GM19239 (cell line): ENCODE measurements around the gene PCSK6.
"Not testable (repeated sequence)": the region's sequence is repeated elsewhere in the genome, so short reads cannot be mapped to it uniquely, and the experiment has no call there.

Experiments used
- DNase-seq: peaks from one replicate; pipeline ENCODE4 v3.0.0; 2011; ENCODE audit warnings: low spot score; ENCODE audit not compliant: insufficient read length
- FAIRE-seq: peaks from 2 replicates; lab custom pipeline; 2011; peaks lifted over from hg19 to GRCh38; lab: Jason Lieb, UNC

PCSK6 gene

DNA sequence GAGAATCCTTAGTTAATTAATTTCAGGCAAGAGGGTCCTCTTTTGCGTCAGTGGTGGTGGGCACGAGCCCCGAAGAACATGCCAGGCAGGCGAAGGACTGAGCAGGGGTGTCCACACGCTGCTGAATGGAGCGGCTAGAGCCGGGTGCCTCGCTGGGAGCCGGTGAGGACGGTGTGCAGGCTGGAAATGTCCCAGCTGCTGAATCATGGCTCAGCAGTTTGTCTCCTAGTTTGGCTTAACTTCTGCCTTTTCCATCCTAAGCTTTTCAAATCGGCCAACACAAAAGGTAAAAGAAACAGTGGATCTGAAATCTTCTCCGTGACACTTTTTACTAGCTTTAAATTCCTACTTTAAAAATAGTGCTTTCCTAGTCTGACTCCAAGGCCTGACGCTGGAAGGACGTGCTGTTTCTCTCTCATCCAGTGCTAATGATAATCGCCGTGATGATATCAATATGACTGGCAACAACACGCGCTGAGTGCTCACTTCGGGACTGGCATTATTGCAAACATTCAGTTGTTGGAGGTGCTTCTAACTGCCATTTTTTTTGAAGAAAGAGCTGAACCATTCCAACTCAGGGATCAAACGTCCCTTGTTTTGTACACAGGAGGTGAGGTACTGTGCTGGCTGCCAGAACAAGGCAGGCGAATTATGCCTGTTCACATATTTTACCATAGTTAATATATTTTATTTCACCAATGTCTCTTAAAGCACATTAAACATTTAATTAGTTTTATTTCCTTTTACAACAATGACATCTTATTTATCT lies 19.8 kb downstream of the PCSK6 start:
- FAIRE-seq (no peak), DNase-seq (no peak)

DNA sequence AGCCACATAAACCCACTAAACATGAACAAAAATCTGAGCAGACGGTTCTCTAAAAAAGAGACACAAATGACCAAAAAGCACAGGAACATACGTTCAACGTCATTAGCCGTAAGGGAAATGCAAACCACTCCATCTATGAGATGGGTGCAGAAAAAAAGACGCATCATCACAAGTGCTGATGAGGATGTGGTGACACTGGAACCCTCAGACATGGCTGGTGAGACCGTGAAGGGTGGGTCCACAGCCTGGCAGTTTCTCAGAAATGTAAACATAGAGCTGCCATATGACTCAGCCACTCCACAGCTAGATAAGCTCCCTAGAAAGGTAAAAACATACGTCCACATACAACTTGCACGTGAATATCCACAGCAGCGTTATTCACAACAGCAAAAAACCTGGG lies 23.3 kb downstream of the PCSK6 start:
- FAIRE-seq (no peak), DNase-seq (no peak)

DNA sequence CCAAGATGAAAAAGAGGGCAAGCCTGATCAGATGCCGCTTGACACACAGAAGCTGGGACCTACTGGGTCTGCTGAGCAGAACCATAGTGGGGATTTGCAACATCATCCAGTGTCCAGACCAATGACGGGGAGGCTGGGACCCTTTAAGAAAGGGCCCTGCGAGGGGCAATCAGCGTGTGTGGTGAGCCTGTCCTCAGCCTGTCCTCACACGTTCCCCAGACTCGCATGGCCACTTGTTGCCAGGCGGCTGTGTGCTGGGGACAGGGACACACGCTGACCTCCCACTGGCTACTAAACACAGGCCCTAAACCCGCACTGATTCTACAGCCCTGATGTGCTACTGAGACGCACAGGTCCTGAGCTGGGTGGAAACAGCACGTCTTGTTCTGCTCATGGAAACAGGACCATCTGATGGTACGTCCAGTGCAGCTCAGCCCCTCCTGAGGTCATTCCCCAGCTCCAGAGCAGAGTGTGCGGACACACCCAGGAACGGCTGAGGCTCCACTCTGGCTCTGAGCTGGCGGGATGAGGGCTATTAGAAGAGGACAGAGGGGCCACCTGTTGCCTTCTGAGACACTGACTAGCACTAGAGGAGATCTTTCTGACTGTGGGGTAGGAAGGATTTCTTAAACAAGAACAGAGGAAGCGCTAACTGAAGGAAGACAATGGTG lies 24.4 kb downstream of the PCSK6 start:
- FAIRE-seq (no peak), DNase-seq (no peak)

DNA sequence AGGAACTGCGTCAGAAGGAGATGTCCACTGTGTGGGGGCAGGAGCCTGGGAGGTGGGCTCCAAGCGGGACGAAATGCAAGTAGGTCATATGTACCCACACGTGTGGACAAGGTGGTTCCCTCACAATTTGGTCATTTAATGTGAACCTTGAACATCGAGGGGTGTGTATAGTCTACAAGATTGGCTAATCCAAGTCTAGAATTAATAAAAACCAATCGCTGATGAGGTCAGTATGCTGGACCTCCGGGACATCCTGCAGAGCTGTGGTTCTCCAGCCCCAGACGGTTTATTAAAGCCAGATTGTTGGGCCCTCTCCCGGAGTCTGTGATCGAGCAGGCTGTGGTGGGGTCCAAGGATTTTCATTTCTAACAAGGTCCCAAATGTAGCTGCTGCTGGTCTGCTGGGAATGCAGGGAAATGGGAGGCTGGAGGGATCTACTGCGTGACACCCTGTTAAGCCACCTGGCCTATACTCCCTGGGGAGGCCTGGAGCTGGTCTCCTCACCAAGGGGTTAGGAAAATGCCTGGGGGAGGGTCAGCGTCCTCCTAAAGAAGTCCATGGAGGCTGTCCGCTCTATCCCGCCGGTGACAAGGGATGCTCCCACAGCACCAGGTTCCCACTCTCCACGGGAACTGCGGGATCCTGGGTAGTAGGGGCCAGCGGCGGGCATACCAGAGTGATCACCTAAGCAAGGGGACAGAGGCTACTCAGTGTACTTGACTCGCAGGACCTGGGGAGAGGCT lies 25.1 kb downstream of the PCSK6 start:
- DNase-seq (no peak), FAIRE-seq (no peak)

DNA sequence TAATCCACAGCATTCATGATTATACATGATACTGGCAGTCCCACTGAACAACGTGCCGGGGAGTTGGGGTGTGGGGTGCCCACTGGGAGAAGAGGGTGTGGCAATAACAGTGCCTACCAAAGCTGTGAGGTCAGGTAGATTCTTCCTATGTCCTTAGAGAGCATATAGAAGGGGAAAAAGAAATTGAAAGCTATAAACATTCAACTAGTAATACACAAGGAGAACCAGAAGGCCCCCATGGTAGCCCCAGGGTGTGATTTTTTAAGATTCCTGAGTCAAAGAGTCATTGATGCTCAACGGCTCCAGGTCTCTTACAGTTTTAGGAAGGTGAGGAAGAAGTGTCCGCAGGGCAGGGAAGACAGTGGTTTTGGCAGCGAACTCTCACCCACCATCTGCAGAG lies 25.8 kb downstream of the PCSK6 start:
- not testable (repeated sequence) for FAIRE-seq

DNA sequence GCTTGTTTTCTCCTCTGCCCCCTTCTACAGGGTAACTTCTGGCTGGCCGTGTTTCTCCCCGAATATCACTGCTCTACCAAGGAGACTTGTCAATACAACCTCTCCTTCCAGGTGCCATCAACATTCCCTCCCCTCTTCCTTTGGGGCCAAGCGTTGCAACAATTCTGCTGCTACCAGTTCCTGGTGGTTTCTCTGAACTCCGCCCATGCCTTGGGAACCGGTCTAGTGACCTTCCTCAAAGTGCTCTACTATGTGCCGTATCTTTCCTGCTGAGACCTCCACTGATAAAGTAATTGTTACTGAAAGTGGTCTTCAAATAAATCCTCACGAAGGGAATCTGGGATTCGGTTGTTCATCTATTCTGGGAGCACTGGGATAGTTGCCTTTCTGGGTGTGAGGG lies 26.2 kb downstream of the PCSK6 start:
- FAIRE-seq, result no peak
- DNase-seq, result no peak

More for the DNA sequence above, 25.8 kb downstream of the PCSK6 start:
- DNase-seq, result not testable (repeated sequence)

DNA sequence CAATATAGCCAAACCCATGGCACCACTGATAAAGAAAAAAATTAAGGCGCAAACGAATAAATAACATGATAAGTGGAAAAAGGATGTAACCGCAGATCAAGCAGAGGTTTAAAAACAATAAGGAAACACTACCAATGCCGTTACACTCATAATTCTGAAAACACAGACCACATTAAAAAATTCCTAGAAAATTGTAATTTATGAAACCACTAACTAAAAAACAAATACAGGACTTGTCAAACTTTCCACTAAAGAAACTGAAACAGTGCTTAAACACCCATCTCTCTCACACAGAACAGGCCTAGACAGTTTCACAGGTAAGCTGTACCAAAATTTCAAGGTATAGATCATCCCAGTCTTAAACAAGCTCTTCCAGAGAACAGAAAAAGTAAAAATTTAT lies 28.4 kb downstream of the PCSK6 start:
- FAIRE-seq (no peak), DNase-seq (no peak)

DNA sequence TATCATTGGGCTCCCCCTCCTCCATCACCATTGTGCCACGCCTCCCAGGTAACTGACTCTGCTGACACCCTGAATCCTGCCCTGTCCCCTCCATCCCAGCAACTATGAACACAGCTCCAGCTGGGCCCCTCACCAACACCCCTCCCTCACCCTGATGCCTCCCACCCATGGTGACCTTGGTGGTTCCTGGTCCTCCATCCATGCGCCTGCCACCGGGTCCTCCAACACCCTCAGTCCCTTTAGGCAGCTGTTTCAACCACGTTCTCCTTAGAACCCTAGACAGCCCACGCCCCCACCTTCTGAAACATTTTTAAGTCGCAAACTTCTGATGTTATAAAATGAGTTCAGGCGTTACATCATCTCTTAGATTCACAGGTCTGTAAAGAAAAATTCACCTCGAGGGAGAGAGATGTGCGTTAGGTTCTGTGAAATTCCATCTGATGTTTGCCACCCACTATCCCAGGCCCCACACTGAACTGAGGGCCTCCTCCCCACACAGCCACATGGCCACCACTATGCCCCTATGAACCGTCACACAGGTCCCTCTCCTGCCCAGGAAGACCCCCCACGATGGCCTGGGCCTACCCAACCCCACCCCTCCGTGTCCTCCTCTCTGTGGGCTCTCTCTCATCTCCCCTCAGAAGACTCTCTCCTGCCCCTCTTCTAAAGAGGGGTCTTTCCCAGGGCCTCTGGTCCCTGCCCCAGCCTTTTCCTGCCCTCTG lies 29.8 kb downstream of the PCSK6 start:
- FAIRE-seq, result no peak

DNA sequence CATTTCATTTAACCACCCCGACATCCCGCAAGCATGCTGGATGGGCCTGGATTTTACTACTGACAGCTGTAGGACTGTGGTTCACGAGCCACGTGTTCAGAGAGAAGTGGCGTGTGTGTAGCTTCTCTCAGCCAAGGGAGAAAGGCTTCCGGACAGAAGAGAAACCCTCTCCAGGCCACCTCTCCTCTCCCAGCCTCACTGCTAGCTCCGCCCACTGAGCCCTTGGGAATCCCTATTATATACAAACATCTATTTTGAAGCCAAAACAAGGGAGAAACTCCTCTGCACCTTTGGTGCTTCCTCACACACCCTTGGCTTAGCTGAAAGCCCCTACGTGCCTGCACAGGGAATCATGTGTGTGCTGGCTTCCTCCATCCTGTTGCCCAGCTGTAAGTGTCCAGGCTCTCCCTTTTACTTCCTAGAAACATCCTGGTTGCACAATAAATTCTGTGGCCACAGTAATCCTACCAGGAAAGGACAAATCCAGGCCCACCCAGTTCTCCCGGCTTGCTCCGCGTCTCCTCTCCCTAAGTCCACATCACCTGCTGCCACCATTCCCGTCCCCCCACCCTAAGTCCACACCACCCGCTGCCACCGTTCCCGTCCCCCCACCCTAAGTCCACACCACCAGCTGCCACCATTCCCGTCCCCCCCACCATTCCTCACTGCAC lies 30.5 kb downstream of the PCSK6 start:
- no peak for DNase-seq

More for the DNA sequence above, 29.8 kb downstream of the PCSK6 start:
- no peak for DNase-seq

DNA sequence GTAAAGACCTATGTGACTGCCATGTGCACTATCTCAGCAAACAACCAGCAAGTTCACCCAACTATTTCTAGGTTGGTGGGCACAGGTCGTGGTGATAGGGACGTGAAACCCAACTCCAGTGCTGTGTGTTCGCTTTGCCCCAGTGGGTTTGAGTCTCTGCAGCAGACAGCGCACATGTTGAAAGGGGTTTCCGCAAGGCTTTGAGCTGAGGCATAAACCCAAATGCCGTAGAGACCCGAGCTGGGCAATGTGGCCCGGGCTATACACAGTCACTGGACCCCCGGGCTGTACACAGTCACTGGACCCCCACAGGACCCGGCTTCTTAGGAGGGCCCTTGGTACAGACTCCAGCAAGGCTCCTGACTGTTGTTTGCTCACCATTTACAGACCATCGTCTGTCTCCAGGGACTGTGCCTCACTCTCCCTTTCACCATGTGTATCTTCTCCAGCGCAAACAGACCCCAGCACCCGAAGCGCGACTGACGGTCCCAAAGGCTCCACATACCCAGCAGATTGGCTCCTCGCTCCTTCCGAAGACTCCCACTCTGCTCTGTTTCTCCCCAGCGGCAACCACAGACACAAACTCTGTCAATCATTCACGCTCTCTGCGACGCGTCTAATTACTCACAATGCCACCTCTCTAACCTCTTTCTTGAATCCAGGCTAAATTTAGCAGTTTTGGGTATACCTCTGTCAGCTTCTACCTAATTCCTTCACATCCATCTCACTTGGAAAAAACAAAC lies 31.2 kb downstream of the PCSK6 start:
- no peak for FAIRE-seq

More for the DNA sequence above, 30.5 kb downstream of the PCSK6 start:
- no peak for FAIRE-seq

DNA sequence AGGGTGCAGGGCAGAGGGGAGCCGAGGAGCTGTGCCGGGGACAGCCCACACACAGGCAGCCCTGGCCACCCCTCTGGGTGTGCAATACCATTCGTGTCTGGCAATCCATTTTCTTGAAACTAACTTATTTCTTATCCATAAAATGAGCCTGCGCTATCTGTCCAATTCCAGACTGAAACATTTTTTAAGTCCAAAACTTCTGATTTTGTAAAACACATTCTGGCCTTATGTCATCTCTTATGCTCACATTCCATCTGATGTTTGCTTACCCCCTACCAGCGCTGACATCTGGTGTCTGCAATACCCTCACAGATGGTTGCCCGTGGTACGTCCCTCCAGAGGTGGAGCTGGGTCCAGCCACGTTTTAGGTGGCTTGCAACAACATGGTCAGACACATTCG lies 31.8 kb downstream of the PCSK6 start:
- DNase-seq, result no peak
- FAIRE-seq, result no peak

More for the DNA sequence above, 31.2 kb downstream of the PCSK6 start:
- no peak for DNase-seq

DNA sequence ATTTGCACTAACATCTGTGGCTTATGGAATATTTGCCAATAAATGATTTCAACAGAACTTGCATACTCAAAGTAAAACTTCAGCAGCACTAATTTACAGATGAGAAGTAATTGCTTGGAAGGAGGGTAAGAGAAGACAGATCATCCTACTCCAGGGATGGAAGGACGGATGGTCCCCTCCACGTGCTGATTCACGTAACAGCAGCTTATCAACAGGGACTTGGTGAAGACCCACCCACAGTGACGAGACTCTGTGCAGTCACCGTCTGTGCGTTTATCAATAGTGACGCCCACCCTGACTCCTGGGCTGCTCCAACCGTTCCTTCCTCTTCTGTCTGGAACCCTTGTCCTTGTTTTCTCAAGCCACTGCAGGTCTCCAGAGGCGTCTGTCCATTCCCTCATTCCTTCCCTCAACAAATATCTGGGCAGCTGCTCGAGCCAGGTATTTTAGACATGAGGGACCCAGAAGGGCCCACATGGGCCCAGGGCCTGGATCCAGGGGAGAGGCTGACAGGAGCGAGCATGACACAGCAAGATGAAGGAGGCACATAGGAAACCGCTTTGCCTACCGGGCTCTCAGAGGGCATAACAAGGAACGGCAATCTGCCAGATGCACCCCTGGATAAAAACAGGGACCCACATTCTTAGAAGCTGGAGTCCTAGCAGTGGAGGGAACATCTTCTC lies 33.3 kb downstream of the PCSK6 start:
- DNase-seq (no peak), FAIRE-seq (no peak)

DNA sequence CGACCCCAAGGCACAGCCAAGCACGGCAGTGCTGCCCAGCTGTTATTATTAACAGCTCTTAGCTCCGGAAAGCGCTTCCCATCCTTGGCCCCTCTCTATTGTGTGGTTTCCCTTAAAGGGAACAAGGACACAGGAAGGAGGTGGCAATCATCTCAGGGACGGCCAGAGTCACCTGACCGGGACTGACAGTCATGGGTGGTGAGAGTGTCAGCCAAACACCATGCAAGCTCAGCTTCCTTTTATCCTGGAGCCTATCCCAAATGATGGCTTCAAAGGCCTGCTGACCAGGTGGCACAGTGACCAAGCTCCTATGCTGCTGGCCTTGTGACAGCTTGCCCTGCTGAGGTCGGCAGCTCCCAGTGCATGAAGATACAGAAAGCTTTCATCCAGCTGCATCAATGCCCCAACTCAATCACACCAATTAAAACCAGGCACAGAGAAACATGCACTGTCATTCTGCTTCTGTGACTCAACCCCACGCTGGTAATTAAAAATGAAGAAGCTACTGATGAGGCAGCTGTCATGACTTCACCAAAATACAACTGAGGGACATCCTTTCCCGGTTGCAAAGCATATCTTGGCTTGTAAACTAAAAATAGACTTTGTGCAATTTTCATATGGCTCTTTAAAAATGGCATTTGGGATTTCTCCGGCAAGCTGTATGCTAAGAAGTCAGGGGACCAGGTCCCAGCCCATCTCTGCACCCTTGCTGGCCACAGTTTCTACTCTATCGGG lies 34.0 kb downstream of the PCSK6 start:
- FAIRE-seq (no peak), DNase-seq (no peak)

DNA sequence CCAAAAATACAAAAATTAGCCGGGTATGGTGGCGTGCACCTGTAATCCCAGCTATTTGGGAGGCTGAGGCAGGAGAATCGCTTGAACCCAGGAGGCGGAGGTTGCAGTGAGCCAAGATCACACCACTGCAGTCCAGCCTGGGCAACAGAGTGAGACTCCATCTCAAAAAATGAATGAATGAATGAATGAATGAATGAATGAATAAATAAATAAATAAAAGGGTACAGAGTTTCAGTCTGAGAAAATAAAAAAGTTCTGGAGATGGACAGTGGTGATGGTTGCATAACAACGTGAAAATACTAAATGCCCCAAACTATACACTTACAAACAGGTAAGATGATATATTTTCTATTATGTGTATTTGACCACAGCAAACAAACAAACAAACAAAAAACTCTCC lies 34.7 kb downstream of the PCSK6 start:
- not testable (repeated sequence) for DNase-seq

DNA sequence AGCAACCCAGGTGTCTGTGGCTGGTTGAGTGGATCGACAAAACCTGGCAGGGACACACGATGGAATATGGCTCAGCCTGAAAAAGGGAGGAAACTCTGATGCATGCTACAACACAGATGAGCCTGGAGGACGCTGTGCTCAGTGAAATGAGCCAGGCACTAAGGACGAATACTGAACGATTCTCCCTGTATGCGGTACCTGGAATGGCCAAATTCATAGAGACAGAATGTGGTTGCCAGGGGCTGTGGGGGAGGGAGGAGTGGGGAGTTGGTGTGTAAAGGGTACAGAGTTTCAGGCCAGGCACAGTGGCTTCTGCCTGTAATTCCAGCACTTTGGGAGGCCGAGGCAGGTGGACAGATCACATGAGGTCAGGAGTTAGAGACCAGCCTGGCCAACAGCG lies 35.1 kb downstream of the PCSK6 start:
- no peak for FAIRE-seq
- DNase-seq, result no peak

More for the DNA sequence above, 34.7 kb downstream of the PCSK6 start:
- FAIRE-seq, result not testable (repeated sequence)

DNA sequence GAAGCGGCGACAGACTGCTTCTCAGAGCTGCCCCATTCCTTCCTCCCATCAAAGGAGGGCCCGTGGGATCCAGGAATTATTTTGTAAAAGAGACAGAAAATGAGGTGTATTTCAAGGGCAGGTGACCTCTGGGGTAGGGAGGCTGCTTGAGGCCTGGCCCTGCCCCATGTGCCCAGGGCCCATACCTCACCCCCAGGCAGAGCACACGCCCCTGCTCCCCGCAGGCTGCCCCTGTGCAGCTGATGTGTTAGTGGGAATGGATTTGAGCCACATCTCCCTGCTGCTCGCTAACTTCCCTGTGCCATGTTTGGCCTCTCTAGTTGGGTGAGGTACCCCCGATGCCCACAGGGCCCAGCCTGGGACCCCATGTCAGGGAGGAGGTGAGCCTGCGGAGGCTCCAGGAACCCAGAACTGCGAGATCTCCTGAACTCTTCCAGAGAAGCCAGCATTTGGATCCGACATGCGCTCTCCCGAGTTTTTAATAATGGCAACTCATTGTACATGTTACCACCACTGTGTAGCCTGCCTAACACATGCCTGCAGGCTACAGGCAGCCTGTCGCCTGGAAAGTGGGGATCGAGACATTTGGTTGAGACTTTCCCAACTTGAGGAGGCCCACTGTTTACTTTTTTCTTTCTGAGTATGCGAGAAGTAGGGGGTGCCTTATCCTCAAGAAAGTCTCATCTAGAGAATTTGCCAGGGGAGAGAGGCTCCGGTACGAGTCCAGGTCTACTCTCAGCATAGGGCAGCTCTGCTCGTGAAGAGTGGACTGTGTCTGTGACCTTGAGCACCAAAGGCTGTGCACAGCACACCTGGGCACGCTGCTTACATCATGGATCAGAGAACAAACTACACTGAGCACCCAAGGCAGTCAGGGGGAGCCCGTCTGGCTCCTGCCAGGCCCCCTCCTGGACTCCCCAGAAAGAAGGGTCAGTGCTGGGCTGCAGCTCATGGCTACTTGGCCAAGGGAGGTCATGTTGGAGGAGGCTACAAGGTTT lies 36.1 kb downstream of the PCSK6 start:
- no peak for FAIRE-seq
- no peak for DNase-seq

DNA sequence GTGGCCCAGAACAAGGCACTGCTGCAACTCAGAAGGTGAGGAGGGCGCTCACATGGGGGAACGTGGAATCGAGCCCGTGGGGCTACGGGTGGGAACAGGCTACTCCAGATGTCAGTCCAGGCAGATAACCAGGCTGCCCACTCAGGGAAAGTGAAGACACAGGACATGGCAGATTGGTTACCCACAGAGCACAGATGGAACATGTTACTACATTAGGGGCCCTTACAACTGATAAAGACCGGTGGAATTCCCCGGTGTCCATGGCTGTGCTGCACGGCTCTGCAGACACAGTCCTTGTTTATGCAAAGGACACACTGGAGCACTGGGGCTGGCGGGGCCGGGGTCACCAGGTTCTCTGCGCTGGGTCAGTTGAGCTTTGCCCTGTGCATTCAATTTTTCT lies 36.9 kb downstream of the PCSK6 start:
- DNase-seq (no peak), FAIRE-seq (no peak)
